ENCODE data around the gene SLC12A3.

Gene SLC12A3

DNA sequence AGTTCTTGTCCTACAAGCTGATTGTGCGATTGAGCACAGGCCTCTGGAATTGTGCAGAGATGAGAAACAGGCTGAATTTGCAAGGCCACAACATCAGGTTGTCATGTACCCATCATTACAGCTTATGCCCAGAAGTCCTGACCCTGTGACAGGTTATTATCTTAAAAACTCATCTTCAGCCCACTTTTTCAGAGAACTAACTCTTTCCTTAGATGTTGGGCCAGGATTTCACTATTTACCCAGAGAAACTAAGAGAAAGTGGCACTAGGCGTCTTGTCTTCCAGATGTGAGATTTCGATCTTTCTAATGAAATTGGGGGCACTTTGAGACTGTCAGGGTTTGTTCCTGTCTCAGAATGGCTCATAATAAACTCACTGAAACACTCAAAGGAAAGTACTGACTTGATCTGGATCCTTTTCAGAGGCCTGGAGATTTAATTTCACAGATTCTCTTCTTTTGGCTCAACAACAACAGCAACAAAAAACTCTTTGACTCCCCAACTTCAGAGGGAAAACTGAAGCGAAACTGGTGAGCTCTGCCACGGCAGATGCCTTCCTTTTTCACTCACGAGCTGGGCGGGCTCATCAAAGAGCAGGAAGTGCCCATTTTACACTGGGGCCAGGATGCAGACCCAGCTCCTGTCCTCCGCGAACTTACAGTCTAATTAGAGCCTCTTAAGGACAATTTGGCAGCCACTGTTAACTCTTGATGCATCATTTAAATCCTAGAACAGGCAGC lies 17.7 kb upstream of the SLC12A3 start:
- DNase-seq (ENCODE audit: low spot score) = no peak

DNA sequence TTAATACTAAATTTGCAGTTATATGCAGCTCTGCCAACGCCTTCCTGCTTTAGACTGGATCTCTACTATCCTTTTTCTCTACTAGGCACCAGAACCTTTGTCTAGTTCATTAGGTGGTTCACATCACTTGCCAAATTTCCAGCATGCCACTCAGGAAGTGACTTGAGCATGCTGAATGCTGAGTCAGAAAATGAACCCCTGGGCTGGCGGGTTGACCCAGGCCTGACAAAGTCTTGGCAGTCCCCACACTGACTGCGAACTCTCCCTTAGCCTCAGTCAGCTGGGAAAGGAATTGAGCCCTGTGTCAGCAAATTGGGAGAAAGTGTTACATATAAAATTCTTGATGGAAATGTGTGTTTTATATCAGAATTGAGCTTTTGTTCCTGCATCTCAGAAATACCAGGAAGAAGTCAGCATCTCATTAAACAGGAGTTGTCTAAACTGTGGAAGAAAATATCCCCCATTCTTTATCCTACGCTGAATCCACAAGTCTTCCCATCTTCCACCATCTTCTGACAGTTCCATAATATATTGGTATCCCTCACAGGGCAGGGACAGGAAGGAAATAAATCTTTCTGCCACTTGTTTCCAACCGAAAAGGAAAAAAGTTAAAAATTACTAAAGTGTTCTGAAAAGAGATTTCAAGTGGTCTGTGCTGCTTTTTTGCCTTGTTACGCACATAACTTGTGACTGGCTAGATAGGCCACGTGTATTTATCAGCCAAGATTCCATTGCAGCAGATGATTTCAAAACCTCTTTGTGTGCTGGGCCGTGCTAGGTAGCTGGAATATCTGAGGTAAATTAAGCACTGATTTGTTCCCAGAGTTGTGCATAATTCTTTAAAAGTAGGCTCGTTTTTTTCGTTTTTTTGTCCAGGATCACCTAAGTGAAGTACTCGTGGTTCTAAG lies 16.7 kb upstream of the SLC12A3 start:
- DNase-seq (ENCODE audit: low spot score) = no peak

DNA sequence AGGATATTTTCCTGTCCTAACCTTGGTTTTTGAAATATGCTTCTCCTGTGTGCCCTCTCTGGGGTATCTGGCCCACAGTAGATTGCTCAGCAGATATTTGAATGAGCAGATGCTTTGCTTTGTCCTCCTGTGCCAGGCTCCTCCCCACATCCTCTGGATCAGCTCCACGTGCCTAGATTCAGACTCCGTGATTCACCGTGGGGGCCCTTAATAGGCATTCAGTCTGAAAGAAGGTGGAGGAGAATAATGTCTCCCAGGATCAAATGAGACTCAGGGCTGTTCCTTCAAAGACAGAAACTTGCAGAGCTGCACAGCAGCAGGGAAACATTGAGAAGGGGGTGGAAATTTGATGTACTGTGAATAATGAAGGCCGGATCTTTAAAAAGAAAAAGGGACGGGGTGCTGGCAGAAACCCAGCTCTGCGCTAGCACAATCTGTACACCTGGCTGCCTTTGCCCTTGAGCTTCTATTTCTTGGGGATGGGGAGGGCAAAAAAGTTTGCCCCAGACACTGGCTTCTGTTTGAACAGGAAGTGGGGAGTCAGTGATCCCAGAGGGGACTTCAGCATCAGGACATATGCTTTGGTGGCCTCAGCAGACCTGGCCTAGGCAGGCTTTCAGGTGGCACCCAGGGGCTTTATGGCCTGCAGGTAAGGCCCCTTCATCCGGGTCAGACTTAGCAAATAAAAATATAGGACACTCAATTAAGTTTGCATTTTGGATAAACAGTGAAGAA lies 15.9 kb upstream of the SLC12A3 start:
- peak; percentile 49 for DNase-seq (ENCODE audit: low spot score)

DNA sequence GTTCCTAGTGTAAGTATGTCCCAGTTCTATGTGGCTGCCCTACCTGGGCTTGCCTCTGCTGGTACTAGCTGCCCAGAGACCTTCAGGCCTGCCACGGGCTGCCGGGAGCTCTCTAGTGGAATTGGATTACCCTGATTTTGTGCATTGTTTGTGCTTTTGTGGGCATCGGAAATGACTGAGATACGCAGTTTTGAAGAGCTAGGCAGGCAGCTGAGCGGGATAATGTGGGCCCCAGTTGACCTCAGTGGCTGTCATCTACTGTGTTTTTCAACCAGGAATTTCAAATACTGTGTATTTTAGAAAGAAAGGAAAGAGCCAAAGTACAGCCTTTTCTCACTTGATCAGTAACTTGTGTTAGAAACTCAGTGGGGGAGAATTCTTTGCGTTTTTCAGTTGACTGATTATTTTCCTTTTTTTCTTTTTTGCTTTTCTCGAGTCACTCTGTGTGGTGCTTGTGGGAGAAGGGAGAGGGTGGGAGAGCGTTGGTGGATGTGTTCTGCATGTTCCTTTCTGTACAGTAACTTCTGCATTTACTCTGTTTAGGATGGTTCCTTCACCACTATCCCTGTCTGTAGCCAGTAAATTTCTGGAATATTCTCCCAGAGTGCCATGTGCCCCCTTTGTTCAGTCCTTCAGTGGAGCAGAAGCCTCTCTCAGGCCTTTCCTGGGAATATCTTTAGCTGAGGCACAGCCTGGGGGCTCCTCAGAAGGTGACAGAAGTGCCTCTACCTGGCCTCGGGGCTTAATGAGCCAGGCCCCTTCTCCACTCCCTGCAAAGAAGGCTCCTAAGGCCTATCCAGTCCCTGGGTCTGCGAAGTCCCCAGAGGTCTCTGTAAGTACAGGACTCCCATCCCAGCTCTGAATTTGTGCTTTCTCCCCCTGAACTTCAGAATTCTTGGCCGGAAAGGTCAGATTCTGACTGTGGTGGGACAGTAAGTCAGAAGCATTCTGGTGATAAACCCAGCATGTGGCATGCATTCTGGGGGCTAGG lies 15.0 kb upstream of the SLC12A3 start:
- DNase-seq (ENCODE audit: low spot score) = no peak

DNA sequence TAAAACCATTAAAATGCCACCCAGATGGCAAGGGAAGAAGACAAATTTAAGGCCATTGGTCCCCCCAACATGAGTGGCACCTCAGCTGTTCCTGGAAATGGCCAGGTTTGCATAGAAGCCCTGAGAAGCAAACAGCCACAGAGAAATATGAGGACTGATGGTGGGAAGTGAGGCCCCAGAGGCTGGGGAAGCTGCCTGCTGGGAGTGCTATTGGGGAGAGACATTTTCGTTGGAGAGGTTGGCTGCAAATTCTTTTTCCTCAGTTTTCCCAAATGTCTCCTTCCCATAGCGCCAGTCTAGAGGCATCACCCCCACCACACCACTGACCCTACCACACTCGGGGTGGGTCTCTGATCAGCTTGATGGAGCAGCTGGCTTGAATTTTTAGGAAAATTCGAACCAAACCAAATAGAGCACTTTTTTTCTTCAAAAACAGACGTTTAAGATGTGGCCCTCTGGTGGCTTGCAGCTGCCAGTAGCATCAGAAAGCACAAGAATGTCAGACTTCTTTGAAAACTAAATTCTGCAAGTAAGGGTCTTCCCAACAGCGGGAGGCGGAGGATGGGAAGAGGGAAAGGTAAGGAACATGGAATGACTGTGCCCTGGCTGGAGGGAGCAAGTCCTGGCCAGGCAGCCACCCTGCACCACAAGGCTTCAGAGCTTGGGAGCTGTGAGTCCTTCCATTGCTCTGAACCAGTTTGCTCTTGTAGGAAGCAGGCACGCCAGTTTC lies 13.2 kb upstream of the SLC12A3 start:
- DNase-seq (ENCODE audit: low spot score) = no peak

DNA sequence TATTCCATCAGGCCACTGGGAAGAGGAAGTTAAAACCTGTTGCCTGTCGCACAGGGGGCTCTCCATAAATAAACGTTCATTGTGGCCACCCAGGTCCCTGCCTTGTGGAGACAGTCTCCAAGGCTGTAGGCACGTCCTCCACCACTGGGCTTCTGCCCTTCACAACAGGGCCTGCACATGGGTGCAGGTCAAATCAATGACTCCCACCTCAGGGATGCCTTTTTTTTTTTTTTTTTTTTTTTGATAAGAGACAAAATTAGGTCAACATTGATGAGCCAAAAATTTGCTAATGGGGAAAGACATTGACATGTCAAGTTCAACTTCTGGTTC lies 12.6 kb upstream of the SLC12A3 start:
- DNase-seq (ENCODE audit: low spot score) = no peak

DNA sequence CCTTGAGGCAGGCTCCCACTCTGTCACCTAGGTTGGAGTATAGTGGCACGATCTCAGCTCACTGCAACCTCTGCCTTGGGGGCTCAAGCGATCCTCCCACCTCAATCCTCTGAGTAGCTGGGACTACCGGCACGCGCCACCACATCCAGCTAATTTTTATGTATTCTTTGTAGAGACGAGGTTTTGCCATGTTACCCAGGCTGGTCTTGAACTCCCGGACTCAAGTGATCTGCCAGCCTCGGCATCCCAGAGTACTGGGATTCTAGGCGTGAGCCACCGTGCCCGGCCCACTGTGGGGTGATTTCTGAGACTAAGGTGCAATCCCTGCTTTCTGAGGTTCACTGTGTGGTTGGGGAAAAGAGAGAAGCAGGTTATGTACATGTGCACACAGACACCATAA lies 12.0 kb upstream of the SLC12A3 start:
- no peak for DNase-seq (ENCODE audit: low spot score)

DNA sequence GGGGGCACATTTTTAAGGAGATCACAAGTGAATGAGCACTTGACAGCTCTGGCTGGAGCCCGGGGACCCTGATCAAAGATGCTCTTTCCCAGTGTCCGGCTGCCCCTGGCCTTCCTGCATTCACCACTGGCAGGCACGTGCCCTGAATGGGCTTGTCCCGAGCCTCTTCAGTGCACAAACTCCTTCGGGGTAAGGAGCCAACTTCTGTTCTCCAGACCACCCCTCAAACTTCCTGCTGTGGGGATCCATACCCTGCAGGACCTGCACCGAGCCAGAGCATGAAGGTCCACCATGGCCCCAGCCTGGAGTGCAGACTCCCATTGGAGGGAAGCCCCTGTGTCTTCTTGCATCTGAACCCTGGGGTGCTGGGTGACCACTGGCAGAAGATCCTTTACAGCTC lies 9.8 kb upstream of the SLC12A3 start:
- no peak for DNase-seq (ENCODE audit: low spot score)

DNA sequence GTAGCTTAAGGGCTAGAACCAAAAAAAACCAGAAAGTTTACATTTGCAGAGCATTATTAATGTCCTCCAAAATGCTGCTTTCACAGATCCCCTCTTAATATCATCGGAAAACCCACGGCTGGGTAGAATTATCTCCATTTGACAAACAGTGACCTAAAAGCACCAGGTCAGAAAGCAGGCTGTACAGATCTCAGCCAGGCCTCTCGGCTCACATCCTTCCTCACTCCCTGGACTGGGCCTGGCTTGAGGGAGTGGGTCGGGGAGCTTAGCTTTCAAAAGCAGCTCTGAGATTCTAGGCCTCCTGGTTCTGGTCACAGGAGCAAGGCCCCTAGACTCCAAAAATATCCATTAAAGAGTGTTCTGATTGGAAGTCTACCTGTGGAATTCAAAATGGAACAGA lies 9.1 kb upstream of the SLC12A3 start:
- DNase-seq (ENCODE audit: low spot score) = no peak

DNA sequence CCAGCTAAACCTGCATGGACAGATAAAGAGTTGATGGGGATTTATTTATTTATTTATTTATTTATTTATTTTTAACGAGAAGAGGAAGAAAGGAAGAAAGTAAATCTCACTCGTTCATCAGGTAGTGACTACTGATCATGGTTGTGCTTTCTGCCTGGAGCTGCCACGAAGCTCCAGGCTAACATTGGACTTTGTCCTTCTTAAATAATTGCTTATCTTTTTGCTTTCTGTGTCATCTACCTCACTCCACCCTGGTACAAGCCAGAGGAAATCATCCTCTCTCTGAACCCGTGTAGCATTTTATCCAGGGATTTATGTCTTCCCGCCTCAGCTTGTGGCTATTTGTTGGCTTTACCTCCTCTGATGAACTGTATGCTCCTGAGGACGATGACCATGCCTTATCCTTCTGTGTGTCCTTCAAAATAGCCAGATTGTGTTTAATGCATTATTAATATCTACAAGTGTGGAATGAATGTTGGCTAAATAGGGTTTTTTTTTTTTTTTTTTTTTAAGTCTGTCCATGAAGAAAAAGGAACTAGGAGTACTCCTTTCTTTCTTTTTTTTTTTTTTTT lies 8.0 kb upstream of the SLC12A3 start:
- DNase-seq (ENCODE audit: low spot score) = no peak

DNA sequence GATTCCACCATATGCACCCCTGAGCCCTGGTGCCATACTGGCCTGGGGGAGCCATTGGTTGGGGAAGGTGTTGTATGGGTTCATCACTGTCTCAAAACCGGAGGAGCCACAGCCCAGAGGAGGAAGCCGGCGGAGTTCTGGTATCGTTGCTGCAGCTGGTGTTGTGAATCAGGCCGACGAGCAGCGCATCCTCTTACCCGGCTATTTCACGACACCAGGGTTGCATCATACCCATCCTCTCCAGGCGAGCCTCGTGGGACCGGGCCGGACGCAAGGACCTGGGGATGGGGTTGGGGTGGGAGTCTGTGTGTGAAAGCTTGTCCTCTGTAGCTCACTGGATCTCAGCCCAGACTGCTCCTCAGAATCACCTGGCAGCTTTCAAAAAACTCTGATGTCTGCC lies 6.6 kb upstream of the SLC12A3 start:
- DNase-seq (ENCODE audit: low spot score) = no peak

DNA sequence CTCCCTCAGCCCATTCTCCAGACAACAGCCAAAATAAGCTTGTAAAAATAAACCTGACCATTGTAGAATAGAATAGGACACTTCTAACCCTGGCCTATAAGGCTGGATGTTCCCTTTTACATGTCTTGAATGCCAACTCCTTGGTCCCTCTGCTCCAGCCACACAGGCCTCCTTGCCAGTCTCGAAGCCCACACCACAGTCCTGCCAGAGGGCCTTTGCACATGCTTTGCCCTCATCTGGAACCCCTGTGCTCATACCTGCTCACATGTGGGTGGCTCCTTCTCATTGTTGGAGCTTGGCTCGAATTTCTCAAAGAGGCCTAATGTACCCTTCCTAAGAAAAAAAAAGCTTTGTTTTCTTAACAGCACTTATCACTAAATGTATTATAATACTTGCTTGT lies 5.4 kb upstream of the SLC12A3 start:
- DNase-seq (ENCODE audit: low spot score) = no peak

DNA sequence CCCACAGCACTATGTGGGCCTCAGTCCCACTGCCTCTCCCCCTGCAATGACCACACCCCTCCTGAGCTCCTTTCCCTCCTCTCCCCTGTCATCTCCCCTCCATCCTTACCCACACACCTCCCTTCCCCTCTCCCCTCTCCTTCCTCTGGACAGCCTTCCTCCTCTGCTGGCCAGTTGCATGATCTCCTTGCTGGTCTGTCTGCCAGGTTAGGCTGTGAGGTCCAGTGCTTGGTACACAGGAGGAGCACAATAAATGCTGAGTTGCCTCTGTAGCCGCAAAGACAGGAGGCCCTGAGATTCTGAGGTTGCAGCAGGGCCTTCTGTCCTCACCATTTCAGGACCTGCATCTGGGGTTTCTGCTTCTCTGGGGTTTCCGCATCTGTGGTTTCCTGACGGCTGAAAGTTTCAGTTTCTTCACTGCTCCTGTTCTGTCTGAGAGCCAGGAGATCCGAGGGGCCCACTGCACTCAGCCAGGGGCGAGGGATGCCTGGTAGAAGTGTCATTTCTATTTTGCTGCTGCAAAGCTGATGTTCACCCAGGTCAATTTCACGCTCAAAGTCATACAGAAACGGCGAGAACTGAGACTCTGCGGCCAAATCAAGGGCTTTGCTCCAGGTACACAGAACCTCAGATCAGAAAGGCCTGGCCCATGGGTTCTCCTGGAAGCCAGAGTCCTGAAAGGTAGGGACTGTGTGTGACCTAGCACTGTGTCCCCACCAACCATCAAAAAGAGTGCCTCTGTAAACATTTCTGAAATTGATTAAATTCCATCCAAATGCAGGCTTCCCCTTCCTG lies 4.6 kb upstream of the SLC12A3 start:
- DNase-seq (ENCODE audit: low spot score) = no peak

DNA sequence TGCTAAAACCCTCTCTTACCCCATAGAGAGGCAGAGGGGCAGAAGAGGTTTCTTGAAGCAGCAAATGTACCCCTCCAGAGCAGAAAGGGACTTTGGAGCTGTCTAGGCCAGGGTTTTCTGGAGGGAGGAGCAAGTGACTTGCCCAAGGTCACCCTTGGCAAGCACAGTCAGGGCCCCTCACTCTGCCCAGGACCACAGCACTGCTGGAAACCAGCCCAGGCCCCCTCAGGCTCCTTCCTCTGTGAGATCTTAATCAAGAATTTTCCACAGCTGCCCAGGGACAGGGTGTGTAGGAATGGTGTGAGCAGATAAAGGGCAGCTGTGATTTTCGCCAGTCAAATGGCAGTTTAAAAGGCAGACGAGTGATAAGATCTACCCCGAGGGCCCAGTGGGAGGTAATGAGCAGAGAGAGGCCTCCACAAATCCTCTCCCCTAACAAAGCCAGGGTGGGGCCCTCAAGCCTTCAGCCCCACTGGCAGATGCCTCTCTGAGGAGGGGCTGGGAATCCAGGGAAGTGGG lies 3.9 kb upstream of the SLC12A3 start:
- DNase-seq (ENCODE audit: low spot score) = peak; percentile 71

DNA sequence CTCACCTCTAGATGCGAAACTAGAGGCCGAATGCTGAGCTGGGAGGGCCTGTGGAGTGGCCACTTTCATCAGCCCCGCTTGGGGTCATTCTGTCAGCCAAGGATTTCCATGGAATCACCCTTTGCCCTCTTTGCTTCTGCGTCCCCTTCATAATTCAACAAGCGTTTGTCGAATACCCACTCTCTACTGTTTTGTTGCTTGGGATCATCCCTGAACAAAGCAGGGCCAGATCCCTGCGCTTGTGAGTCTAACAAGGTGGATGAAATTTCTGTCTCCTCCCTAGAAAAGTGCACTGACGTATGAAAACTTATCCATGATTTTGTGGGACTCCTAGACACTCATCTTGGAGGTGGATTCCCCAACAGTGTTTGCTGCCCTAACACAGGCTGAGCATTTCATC lies 3.3 kb upstream of the SLC12A3 start:
- DNase-seq (ENCODE audit: low spot score) = no peak

DNA sequence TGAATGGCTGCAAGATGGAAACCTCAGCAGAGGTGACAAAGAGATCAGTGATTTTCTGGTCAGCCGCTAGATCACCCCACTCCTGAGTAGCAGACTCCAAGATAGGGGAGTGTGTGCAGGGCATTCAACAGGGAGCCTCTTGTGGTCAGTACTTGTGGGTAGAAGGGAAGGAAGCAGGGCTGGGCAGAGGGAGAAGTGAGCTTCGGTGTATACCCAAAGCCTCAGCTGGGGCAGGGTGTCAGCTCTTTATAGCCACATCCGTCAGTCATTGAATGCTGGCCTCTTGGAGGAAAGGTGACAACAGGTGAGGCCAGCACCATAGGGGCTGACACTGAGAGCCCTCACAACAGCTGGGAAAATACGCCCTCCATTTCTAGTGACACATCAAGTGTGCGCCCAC lies 2.2 kb upstream of the SLC12A3 start:
- no peak for DNase-seq (ENCODE audit: low spot score)

DNA sequence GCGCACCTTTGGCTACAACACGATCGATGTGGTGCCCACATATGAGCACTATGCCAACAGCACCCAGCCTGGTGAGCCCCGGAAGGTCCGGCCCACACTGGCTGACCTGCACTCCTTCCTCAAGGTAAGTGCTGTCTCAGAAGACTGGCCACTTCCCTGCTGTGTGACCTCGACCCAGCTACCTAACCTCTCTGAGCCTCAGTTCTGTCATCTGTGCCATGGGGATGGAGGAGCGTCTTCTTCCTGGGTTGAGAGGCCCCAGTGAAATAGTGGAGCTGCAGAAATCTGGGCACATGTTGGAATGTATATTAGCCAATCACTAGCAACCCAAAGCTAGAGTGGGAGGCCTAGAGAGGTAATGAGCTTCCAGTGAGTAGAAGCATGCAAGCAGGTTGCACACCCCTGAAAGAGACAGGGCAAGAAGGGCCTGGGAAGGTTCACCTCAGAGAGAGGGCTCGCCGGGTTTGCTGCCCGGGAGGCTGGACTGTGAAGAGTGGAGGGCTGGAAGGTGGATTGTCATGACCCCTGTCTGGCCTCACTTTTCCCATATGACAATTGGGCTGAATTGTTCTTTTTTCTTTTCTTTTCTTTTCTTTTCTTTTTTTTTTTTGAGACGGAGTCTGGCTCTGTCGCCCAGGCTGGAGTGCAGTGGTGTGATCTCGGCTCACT lies 521 bp downstream of the SLC12A3 start:
- no peak for DNase-seq (ENCODE audit: low spot score)

DNA sequence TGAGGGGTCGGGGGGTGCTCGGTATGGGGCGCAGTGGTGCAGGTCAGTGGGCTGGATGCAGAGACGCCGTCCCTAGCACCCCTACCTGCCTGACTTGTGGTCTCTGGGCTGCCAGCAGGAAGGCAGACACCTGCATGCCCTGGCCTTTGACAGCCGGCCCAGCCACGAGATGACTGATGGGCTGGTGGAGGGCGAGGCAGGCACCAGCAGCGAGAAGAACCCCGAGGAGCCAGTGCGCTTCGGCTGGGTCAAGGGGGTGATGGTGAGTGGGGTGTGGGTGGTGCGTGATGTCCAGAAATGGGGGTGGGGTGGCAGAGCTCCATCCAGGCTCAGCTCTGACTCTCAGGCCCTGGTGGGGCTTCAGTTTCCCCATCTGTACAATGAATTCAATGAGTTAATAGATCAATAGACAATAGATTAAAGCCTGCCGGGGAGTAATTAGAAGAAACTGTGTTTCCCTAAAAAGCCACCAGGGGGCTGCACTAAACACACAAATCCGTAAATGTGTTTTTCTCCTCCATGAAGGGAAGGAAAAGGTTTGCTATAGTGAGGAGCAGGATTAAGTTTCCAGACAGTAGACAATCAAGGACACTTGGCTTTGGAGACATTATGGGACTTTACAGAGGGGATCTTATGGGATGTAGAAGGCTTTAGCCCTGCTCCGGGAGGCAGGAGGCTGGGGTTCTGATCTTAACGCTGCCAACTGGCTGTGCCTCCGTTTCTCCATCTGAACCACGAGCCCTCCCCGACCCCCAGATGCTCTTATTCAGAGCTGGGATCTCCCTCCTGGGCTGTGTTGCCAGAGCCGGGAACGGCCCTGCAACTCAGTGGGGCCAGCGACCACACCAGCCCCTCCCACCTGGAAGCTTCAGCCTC lies 2.2 kb downstream of the SLC12A3 start:
- no peak for DNase-seq (ENCODE audit: low spot score)

Data from ecto neural progenitor cell (in vitro differentiated cells).